Measurements from ENCODE around the gene GBP7.

The GBP7 gene

GRCh38 chr1:89174491-89174890 lies 1.3 kb downstream of the GBP7 start:
- H3K4me1 Mint-ChIP-seq, result peaks cover 2% of the 10 kb centered on the region
- no peak overlapping the region for H3K4me3 Mint-ChIP-seq
- H3K9me3 Mint-ChIP-seq, result no peaks in the 10 kb centered on the region

GRCh38 chr1:89172468-89173143 lies 3.2 kb downstream of the GBP7 start:
- H3K4me3 Mint-ChIP-seq, result no peak overlapping the region
- H3K9me3 Mint-ChIP-seq, result no peaks in the 10 kb centered on the region
- H3K36me3 Mint-ChIP-seq (ENCODE audit: low read depth), result no peaks in the 10 kb centered on the region
- peaks cover 14% of the 10 kb centered on the region for H3K4me1 Mint-ChIP-seq
- no peaks in the 10 kb centered on the region for H3K27me3 Mint-ChIP-seq (ENCODE audit: low read depth)
- H3K27ac Mint-ChIP-seq, result no peak overlapping the region
- TF ChIP-seq CTCF (IDR thresholded peaks at IDR 0.05; ENCODE audit: unreplicated experiment in 3 of 3), result no peak

More at GRCh38 chr1:89174491-89174890, 1.3 kb downstream of the GBP7 start:
- H3K36me3 Mint-ChIP-seq (ENCODE audit: low read depth), result no peaks in the 10 kb centered on the region
- TF ChIP-seq CTCF (IDR thresholded peaks at IDR 0.05; ENCODE audit: unreplicated experiment in 3 of 3), result no peak
- H3K27me3 Mint-ChIP-seq (ENCODE audit: low read depth), result no peaks in the 10 kb centered on the region
- H3K27ac Mint-ChIP-seq, result no peak overlapping the region

GRCh38 chr1:89171067-89171438 lies 4.8 kb downstream of the GBP7 start:
- TF ChIP-seq CTCF (IDR thresholded peaks at IDR 0.05; ENCODE audit: unreplicated experiment in 3 of 3), result no peak
- no peaks in the 10 kb centered on the region for H3K36me3 Mint-ChIP-seq (ENCODE audit: low read depth)
- no peaks in the 10 kb centered on the region for H3K9me3 Mint-ChIP-seq
- H3K4me1 Mint-ChIP-seq, result peaks cover 21% of the 10 kb centered on the region
- no peak overlapping the region for H3K27ac Mint-ChIP-seq
- no peak overlapping the region for H3K4me3 Mint-ChIP-seq
- no peaks in the 10 kb centered on the region for H3K27me3 Mint-ChIP-seq (ENCODE audit: low read depth)

GRCh38 chr1:89170170-89171066 lies 5.4 kb downstream of the GBP7 start:
- TF ChIP-seq CTCF (IDR thresholded peaks at IDR 0.05; ENCODE audit: unreplicated experiment in 3 of 3), result no peak
- Mint-ChIP-seq H3K4me1 (peaks cover 21% of the 10 kb centered on the region), H3K9me3 (no peaks in the 10 kb centered on the region), H3K36me3 (ENCODE audit: low read depth) (no peaks in the 10 kb centered on the region), H3K4me3 (no peak overlapping the region), H3K27ac (no peak overlapping the region), H3K27me3 (ENCODE audit: low read depth) (no peaks in the 10 kb centered on the region)

GRCh38 chr1:89169166-89169565 lies 6.6 kb downstream of the GBP7 start:
- Mint-ChIP-seq H3K4me3 (no peak overlapping the region), H3K9me3 (no peaks in the 10 kb centered on the region), H3K4me1 (peaks cover 21% of the 10 kb centered on the region), H3K27ac (peak overlapping the region; percentile 15 to 82 (median 60)), H3K27me3 (ENCODE audit: low read depth) (no peaks in the 10 kb centered on the region), H3K36me3 (ENCODE audit: low read depth) (no peaks in the 10 kb centered on the region)
- TF ChIP-seq CTCF (IDR thresholded peaks at IDR 0.05; ENCODE audit: unreplicated experiment in 3 of 3), result no peak

Measured in nephron (organoid).